ENCODE results near the gene FCHO1. TPM values are rescaled to one million over a fixed set of nuclear protein-coding genes. Genes with fewer than 3 reads are reported as not detected.

Gene FCHO1
- total RNA-seq, 1 donor from 2014 or later: 7.4 TPM

DNA sequence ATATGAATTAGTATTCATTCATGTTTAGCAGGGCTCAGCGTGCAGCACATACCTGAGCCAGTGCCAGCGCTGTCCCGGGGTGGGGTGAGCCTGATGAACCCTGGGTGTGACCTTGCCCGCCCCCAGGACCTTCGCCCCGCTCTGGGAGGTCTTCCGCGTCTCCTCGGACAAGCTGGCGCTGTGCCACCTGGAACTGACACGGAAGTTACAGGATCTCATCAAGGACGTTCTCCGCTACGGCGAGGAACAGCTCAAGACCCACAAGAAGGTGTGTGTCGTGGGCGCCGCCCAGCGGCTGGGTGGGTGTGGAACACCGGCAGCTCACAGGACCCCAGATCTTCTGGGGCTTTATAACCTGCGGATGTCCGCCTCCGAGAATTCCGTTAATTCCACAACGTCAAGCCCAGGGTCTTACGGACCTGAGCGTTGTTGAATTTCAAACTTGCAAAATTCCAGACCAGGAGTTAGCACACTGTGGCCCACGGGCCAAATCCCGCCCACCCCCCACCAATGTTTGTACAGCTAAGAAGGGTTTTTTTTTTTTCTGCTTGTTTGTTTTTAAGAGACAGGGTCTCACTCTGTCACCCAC lies 15.4 kb downstream of the FCHO1 start:
- no peak overlapping the region for H3K4me3 ChIP-seq
- intact Hi-C loops (cut with DNase I): no loop called here
- DNase-seq (peak; percentile 92), ATAC-seq (peak; percentile 90)
- TF ChIP-seq, protein P1, sequence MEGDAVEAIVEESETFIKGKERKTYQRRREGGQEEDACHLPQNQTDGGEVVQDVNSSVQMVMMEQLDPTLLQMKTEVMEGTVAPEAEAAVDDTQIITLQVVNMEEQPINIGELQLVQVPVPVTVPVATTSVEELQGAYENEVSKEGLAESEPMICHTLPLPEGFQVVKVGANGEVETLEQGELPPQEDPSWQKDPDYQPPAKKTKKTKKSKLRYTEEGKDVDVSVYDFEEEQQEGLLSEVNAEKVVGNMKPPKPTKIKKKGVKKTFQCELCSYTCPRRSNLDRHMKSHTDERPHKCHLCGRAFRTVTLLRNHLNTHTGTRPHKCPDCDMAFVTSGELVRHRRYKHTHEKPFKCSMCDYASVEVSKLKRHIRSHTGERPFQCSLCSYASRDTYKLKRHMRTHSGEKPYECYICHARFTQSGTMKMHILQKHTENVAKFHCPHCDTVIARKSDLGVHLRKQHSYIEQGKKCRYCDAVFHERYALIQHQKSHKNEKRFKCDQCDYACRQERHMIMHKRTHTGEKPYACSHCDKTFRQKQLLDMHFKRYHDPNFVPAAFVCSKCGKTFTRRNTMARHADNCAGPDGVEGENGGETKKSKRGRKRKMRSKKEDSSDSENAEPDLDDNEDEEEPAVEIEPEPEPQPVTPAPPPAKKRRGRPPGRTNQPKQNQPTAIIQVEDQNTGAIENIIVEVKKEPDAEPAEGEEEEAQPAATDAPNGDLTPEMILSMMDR (IDR thresholded peaks at IDR 0.05): peak; percentile 79
- H3K4me1 ChIP-seq: peaks cover 8% of the 10 kb centered on the region
- no peak overlapping the region for H3K27ac ChIP-seq
- H3K9me3 ChIP-seq: no peaks in the 10 kb centered on the region
- H3K36me3 ChIP-seq: no peaks in the 10 kb centered on the region
- H3K27me3 ChIP-seq: no peaks in the 10 kb centered on the region

DNA sequence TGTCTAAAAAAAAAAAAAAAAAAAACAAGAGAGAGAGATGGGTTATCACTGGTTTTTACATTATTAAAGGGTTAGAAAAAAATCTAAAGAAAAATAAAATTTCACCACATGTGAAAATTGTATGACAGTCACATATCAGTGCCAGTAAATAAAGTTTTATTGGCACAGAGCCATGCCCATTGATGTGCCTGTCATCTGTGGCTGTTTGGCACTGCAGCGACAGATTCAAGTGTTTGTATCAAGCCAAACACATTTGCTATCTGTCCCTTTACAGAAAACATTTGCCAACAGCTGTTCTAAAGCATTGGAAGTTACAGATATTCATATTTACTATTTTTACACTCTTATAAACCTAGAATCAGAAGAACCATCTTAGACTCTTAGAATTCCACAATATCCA lies 16.3 kb downstream of the FCHO1 start:
- Histone ChIP-seq H3K4me1 (peaks cover 8% of the 10 kb centered on the region), H3K9me3 (no peaks in the 10 kb centered on the region), H3K27ac (no peak overlapping the region), H3K27me3 (no peaks in the 10 kb centered on the region), H3K36me3 (no peaks in the 10 kb centered on the region), H3K4me3 (no peak overlapping the region)
- ATAC-seq (no peak), DNase-seq (no peak)
- TF ChIP-seq, protein P1 (IDR thresholded peaks at IDR 0.05): no peak
- intact Hi-C loops (cut with DNase I): no loop called here

DNA sequence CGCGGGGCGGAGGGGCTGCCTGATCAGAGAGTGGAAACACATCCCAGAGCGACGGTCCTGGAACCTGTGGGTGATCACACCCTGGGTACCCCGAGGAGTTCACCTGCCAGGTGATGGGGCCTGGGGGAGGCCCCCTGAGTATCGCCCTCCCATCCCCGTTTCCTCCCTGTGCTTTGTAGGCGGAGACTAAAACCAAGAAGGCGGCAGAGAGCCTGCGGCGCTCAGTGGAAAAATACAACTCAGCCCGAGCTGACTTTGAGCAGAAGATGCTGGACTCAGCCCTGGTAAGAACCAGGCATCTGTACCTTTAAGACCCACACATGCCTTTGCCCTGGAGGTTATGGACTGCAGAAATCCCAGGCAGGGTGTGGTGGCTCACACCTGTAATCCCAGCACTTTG lies 19.3 kb downstream of the FCHO1 start:
- no peaks in the 10 kb centered on the region for H3K36me3 ChIP-seq
- peaks cover 8% of the 10 kb centered on the region for H3K4me1 ChIP-seq
- H3K4me3 ChIP-seq: no peak overlapping the region
- TF ChIP-seq, protein P1 (IDR thresholded peaks at IDR 0.05): no peak
- intact Hi-C loops (cut with DNase I): loop anchor here (10.0 kb wide), 1 partner anchor 66 kb away; no protein-coding TSS in a partner anchor
- ATAC-seq (no peak), DNase-seq (no peak)
- H3K27me3 ChIP-seq: no peaks in the 10 kb centered on the region
- H3K9me3 ChIP-seq: no peaks in the 10 kb centered on the region
- H3K27ac ChIP-seq: no peak overlapping the region

GRCh38 chr19:17772172-17772571 lies 20.9 kb downstream of the FCHO1 start:
- DNase-seq (no peak), ATAC-seq (no peak)
- intact Hi-C loops (cut with DNase I): loop anchor here (10.0 kb wide), 1 partner anchor 67 kb away; no protein-coding TSS in a partner anchor
- no peaks in the 10 kb centered on the region for H3K36me3 ChIP-seq
- H3K4me3 ChIP-seq: no peak overlapping the region
- H3K4me1 ChIP-seq: no peaks in the 10 kb centered on the region
- H3K9me3 ChIP-seq: no peaks in the 10 kb centered on the region
- TF ChIP-seq, protein P1 (IDR thresholded peaks at IDR 0.05): no peak
- H3K27ac ChIP-seq: no peak overlapping the region
- no peaks in the 10 kb centered on the region for H3K27me3 ChIP-seq

DNA sequence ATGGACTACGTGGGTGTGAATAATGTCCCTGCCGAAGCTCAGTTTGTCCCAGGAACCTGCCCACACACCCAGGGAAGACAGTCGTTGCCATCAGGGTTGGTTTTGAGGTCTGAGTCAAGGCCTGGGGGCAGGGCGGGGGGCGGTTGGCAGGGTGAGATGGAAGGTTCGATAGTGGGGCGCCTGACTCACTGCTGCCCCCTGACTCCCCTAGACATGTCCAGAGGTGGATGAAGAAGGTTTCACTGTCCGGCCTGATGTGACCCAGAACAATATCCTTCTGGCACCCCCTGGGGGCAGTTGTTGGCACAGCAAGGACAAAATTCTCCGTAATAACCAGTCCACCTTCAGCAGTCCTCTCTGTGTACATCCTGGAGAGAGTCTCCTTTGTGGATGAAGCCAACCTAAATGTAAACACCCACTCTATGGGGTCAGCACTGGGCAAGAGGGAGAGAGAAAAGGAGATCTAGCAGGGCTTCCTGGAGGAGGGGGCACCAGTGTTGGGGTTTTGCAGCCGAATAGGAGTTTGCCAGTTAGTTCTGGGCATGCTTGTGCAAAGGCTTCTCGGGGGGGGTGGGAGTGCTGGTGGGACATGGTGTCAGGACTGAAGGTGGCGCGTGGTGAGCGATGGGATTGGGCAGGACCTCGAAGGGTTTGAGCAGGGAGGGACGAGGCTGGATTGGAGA lies 24.1 kb downstream of the FCHO1 start:
- TF ChIP-seq, protein P1 (IDR thresholded peaks at IDR 0.05): peak; percentile 49
- Histone ChIP-seq H3K27ac (no peak overlapping the region), H3K27me3 (peaks cover 6% of the 10 kb centered on the region), H3K9me3 (no peaks in the 10 kb centered on the region), H3K36me3 (no peaks in the 10 kb centered on the region), H3K4me3 (no peak overlapping the region), H3K4me1 (peaks cover 5% of the 10 kb centered on the region)
- intact Hi-C loops (cut with DNase I): loop anchor here (10.0 kb wide), 1 partner anchor 71 kb away; no protein-coding TSS in a partner anchor
- no peak for DNase-seq
- peak; percentile 4 for ATAC-seq

All from upper lobe of right lung (tissue), 1 donor.